HT1080 (cell line): ENCODE data around the gene DBNDD1. TPM values are rescaled to one million over a fixed set of nuclear protein-coding genes. Genes with fewer than 3 reads are reported as not detected.

ENCODE experiments used
- DNase-seq: peaks from one replicate; pipeline ENCODE4 v3.0.0-alpha.2; 2015; ENCODE audit warnings: low read depth
- total RNA-seq: library from RNA; depleted of rRNA; stranded (reverse); fragments of >200 nt; shearing (Covaris generic); gene quantifications from 2 replicates; pipeline ENCODE4 v1.2.3, GENCODE V29; 2014

Gene DBNDD1
- total RNA-seq, 1 experiment from 2014 or later = 8.2 TPM

DNA sequence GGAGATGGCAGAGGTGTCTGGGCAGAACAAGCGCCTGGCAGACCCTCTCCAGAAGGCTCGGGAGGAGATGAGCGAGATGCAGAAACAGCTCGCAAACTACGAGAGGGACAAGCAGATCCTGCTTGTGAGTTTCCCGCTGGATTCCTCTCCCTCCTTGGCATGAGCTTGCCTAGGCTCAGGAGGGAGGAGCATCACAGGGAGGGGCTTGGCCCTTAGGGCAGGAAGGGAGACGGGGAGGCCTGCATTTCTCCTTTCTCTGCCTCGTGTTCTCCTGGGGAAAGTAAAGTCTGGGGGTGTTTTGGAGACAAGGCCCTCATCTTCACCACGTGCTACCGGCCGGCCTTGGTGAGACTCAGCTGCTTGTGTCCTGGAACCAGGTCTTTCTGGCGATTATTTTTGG is 18.0 kb upstream of the DBNDD1 start:
- no peak for DNase-seq

DNA sequence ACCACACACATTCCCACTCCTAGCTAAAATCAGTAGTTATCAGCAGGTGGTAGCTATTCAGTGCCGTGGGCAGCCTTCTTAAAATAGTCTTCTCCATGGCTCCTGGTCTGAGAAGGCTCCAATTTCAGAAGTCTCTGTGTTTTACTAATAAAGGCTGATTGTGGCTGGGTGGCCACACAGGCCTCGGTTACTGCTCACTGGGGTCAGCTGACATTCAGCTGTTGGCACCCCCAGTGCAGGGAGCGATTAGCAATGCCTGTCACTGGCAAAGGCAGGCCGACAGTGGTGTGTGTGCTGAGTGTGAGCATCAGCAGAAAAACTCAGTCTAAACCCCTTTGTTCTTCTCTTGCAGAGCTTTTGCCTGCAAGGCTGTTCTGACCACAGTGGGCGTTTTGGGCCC is 16.6 kb upstream of the DBNDD1 start:
- no peak for DNase-seq

DNA sequence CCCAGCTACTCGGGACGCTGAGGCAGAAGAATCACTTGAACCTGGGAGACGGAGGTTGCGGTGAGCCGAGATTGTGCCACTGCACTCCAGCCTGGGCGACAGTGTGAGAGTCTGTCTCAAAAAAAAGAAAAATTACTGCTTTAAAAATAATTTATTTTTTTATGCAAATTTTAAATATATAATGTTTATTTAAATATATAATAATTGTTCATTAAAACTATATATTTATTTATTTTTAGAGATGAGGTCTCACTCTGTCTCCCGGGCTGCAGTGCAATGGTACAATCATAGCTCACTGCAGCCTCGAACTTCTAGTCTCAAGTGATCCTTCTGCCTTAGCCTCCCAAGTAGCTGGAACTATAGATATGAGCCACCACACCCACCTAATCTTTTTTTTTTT is 15.2 kb upstream of the DBNDD1 start:
- DNase-seq = no peak

DNA sequence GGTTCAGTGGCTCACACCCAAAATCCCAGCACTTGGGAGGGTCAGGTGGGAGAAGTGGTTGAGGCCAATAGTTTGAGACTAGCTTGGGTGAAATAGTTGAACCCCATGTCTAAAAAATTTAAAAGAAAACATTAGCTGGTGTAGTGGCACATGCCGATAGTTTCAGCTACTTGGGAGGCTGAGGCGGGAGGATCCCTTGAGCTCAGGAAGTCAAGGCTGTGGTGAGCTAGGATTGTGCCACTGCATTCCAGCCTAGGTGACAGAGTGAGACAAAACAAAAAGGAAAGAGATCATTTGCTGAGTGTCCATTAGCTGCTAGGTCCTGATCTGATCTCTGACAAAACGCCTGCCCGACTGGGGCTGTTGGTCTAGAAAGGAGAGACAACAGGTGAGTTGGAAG is 14.1 kb upstream of the DBNDD1 start:
- DNase-seq = no peak

DNA sequence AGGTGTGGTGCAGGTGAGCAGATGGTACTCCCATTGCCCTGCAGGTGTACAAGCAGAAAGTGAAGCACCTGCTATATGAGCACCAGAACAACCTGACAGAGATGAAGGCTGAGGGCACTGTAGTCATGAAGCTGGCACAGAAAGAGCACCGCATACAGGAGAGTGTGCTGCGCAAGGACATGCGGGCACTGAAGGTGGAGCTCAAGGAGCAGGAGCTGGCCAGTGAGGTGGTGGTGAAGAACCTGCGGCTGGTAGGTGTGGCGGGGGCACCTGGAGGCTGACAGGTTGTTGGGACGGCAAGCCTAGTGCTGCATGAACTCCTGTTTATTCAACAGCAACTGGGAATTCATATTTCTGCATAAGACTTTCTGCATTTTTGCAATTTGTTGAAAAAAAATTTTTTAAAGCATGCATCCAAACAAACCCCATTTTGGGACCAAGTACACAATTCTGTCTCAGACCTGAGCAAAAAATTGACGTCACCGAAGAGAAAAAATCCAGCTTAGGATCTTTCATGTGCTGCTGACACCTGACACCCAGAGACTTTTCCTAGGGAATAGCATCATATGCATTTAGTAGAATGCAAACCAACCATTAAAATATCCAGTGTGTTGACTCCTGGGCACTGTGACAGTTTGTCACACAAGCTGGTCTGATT is 13.5 kb upstream of the DBNDD1 start:
- no peak for DNase-seq

DNA sequence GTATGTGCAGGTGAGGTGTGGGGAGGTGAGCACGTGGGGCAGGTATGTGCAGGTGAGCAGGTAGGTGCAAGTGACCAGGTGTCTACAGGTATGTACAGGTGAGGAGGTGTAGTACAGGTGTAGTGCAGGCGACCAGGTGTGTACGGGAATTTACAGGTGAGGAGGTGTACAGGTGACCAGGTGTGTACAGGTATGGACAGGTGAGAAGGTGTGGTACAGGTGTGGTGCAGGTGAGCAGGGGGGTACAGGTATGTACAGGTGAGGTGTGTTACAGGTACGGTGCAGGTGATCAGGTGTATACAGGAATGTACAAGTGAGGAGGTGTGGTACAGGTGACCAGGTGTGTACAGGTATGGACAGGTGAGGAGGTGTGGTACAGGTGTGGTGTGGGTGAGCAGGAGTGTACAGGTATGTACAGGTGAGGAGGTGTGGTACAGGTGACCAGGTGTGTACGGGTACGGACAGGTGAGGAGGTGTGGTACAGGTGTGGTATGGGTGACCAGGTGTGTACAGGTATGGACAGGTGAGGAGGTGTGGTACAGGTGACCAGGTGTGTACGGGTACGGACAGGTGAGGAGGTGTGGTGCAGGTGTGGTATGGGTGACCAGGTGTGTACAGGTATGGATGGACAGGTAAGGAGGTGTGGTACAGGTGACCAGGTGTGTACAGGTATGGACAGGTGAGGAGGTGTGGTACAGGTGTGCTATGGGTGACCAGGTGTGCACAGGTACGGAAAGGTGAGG is 12.8 kb upstream of the DBNDD1 start:
- no peak for DNase-seq

DNA sequence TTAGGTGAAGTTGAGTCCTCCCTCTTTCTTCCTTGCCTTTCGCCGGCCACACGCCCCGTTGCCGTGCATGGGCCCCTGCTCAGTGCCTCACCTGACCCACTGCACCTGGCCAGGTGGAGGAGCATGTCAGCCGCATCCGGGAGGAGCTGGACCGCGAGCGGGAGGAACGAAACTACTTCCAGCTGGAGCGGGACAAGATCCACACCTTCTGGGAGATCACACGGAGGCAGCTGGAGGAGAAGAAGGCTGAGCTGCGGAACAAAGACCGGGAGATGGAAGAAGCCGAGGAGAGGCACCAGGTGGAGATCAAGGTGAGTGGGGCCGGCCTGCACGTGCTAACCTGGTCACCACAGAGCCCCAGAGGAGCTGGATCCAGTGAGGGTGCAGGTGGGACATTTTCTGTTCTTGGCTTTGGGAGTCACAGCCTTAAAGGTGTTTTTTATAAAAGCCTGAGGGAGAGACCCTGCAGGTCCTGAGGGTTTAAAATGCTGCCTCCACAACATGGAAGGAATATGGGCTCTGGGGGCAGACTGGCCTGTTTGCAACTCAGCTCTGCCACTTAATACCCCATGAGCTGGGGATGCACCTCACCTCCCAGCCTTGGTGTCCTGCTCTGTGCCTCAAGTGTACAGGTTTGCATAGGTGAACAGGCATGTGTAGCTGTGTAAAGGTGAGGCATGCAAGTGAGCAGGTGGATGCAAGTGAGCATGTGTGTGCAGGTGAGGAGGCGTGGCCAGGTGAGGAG is 12.1 kb upstream of the DBNDD1 start:
- no peak for DNase-seq

DNA sequence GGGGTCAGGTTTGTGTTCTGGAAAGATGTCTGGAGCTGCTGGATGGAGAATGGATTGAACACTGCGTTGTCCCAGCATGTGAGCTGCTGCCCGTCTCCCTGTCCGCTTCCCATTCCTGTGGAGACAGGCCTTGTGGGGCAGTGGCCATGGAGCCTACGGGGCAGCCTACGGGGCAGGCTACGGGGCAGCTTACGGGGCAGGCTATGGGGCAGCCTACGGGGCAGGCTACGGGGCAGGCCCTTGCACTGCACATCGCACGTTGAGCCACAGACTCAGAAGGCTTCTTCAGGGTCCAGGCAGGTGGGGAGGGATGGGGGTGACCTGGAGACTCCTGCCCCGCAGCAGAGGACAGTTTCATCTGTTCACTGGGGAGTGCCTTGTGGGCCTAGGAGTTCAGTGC is 9.7 kb upstream of the DBNDD1 start:
- no peak for DNase-seq

DNA sequence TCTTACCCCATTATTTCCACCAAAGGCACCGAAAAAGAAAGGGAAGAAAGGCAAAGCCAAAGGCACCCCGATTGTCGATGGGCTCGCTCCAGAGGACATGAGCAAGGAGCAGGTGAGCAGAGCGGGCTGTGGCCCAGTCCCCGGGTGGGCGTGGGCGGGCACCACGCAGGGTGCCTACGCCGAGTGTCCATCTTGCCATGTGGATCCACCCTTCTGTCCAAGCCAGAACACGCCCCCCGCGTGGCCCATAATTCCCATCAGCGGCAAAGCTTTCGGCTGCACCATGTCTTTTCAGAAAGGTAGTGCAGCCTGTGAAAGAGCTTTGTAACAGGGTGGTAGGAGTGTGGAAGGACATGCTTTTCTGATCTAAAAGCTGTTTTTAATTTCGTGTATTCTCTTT is 8.4 kb upstream of the DBNDD1 start:
- DNase-seq = no peak

DNA sequence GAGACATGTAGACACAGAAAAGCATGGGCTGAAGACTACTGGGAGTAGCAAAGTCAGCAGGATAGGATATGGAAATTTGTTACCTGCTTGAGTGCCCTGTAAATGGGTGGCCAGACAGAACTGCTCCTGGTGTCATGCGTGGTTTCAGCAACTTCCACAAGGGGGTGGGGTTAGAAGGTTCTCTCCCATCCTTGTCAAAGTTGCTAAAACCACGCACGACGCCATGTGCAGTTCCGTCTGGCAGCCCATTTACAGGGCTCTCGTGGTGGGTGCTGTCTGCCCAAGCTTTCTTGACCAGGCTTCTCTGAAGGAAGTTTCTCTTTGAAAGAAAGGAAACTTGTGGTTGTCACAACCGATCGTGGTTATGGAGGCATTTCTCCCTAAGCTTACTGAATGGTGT is 6.9 kb upstream of the DBNDD1 start:
- DNase-seq = no peak

DNA sequence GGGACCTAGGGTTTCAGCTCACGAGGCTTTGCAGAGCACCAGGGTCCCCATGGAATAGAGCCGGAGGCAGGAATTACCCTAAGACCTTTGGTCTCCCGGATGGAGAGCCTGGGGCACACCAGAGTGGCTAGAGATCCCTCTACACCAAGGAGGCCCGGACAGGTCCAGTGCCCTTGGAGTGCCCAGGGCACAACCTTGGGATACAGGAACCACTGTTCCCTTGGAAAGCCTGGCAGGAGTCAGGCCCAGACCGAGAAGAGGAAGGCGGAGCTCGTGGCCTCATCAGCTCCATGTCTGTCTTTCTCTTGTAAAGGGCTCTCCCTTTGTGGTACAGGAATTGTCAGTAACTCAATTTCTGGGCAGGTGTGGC is 3.8 kb upstream of the DBNDD1 start:
- DNase-seq = no peak

DNA sequence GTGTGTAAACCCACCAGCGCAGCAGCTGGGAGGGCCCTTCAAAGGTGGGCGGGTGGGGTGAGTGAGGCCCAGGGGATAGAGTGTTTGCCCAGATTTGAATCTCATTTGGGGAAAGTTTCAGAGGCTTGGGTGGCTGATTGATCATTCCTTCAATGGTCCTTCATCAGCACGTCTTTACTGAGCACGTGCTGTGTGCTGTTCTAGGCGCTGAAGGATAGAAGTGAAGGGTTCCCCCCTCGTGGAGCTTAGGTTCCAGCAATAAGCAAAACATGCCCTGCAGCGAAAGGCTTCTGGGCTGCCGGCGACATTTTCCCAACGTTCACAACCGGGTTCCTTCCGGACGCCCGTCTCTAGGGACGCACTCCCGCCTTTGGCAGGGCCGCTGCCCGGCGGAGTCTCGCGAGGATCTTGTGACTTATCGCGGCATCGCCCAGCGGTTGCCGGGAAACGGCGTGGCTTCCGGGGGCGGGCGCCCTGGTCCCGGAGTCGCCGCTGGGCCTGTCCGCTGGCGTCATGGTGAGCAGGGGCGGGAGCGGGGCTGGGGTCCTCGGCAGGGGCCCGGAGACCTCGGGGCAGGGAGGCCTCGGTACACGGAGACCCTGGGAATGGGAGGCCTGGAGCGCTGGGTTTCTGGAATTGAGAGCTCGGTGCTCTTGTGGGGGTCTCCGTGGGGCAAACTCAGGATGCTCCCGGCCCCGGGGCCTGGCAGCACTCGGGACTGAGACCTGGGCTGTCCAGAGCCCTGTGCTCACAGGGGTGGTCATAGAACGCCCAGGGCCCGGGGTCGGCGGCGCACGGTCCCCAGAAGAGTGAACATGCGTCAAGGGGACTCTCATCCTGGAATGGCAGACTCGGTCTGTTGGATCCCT is 3.2 kb upstream of the DBNDD1 start:
- peak; percentile 84 for DNase-seq

DNA sequence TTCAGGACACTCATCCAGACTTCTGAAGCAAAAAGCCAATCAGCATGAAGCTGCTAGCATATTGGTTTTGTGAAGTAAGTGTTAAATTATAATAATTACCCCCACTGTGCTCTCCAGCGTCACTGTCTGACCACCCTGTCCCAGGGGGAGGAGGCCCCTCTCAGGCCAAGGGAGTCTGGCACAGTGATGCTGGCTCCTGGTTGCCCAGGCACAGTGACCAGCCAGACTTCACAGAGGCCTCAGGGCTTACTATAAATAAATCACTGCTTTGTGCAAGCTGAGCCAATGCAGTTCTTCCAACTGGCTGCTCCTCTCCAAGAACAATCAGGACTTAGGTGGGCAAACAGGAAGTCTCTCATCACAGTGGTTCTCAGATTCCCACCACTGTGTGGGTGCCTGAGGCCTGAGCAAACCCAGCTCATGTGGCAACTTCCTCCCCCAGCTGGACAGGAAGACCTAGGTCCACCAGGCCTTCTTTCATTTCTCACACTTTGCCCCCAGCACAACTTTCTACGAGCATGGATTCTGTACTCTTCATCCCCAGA is 1.7 kb upstream of the DBNDD1 start:
- peak; percentile 89 for DNase-seq

DNA sequence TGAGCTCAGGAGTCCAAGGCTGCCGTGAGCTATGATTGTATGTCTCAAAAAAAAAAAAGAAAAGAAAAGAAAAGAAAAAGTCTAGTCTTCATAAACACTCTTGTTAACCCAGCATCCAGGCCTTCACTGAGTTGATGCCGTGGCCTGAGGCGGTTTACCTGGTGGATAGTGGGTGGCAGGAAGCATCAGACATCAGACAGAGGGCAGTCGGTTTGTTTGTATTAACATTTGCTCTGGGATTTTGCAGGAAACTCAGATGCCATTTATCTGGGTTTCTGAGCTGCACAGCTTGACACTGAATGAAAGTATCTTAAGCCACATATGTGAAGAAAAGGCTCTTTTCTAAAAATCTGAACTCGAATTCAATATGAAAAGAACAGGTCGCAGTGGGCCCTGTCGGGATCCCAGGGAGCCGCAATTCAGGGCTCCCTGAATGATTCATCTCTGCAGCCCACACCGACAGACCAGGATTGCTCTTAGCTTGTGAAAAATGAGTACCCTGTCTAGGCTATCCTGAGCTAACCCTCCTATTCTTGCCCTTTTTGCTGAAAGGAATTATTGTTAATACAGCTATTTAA is 1.1 kb upstream of the DBNDD1 start:
- peak; percentile 47 for DNase-seq

DNA sequence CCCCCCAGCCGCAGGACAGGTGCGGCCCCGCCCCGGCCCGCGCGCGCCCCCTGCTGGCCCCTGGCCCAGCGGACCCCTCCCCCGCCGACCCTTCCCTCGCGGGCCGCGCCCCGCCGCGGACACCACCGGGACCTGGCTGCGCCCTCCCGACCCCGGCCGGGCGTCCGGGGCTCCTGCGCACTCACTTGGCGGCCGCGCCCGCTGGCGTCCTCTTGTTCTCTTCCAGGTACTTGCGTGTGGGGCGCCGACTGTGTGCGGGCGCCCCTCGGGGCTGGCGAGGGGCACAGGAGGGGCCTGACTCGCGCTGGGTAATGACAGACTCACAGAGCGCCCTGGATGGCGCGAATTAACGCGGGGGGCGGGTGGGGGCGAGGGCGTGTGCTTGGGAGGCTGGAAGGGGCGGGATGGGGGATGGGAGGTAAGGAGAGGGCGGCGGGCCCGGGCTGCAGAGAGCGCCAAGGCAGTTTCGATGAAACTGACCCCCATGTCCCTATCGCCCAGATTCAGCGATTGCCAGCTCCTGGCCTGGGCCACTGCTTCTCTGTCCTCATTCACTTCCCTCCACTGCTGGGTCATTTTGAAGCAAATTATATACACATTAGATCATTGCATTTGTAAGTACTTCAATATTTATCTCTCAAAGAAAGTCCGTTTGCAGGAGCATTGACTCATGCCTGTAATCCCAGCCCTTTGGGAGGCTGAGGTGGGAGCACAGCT is 445 bp upstream of the DBNDD1 start:
- DNase-seq = peak; percentile 61

DNA sequence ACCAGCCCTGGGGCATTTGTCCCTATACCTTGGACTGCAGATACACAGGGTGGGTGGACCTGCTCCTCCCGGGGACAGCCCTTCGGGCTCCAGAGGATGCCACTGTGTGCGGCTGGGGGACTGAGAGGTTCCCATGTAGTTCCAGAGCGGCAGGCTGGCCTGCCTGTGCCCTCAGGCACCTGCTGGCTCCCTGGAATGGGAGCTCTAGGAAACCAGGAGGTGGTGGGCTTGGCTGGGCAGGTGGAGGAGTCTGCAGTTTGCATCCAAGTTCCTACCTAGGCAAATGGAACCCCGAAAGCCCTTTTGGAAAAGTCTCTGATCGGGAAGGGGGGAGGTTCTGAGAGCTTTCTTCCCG is 982 bp downstream of the DBNDD1 start:
- DNase-seq = no peak

DNA sequence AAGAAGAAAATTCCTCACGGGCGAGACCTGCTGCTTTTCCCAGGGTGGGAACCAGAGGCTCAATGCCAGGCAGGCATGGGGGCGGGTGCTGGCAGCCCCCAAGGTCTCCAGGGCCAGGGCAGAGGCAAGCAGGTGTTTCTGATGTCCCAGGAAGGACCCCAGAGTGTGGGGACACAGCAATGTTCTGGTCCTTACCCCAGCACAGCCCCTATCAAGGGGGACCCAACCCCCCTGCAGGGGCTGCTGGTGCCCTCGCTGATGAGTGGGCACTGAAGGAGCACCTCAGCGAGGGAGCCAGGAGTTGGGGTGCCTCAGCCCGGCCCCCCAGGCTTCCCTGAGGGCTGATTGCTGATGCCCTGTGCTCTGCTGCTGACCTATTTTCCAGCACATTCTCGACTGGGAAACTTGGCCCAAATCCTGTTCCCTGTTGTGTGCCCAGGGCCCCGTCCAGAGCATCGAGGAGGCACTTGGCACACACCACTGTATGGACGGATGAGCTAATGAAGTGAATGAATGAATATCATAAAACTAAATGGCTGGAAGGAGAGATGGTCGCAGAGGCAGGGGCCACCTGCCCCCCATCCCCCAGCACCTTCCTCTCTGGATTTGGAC is 2.8 kb downstream of the DBNDD1 start:
- no peak for DNase-seq

DNA sequence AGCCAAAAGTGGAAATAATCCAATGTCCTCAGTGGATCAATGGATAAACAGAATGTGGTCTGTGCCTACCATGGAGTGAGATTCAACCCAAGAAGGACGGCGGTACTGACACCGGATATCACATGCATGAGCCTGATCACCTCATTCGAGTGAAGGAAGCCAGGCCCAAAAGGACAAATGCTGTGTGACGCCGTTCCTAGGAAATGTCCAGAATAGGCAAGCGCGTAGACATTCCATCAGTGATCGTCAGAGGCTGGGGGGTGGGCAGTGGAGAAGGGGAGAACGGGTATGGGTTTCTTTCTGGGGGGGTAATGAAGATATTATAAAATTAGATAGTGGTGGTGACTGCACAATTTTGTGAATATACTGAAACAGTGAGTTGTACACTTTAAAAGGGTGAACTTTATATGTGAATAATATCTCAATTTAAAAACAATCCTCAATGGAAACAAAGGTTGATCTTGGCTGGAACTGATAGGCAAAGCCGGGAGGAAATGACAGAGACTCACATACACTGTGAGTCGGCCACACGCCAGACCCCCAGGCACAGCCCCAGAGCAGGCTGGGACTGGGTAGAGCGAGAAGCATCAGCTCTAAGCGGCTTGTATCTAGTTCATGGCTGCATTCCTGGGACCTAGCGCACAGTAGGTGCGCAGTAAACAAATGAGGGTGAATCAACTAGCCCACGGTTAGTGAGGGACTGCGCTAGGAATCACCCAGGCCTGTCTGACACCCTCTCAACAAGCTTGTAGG is 3.5 kb downstream of the DBNDD1 start:
- DNase-seq = no peak
